GM13976 (cell line): ENCODE results near the gene PKIB.

Experiments
- DNase-seq: peaks from one replicate; pipeline ENCODE4 v3.0.0; 2012; ENCODE audit warnings: low spot score
- CTCF ChIP-seq: IDR thresholded peaks from 2 replicates; pipeline ENCODE4 v1.5.1; 2012; ENCODE audit warnings: borderline replicate concordance, mild to moderate bottlenecking; ENCODE audit not compliant: insufficient read depth; ENCODE audit errors: extremely low read depth, missing control alignments, control extremely low read depth
- in situ Hi-C: fragments of 300-500 bp; cut with MboI; formaldehyde crosslinking; loops from one replicate; pipeline ENCODE4 v1.12.0; 2022; ENCODE audit warnings: low sequenced_read_pairs, mixed read lengths, inconsistent platforms; ENCODE audit not compliant: unreplicated experiment

The PKIB gene

GRCh38 chr6:122619309-122619708, 9.1 kb downstream of the PKIB start:
- in situ Hi-C loops = no loop called here
- DNase-seq = no peak
- no peak for TF ChIP-seq CTCF

GRCh38 chr6:122620428-122620827, 10.2 kb downstream of the PKIB start:
- in situ Hi-C loops = no loop called here
- no peak for DNase-seq
- no peak for TF ChIP-seq CTCF

- in situ Hi-C loops = no loop called here
- TF ChIP-seq CTCF = no peak
- no peak for DNase-seq
Observed at GRCh38 chr6:122620902-122621301, 10.7 kb downstream of the PKIB start.

- TF ChIP-seq CTCF = no peak
- no peak for DNase-seq
- in situ Hi-C loops = no loop called here
Observed at GRCh38 chr6:122621638-122622037, 11.4 kb downstream of the PKIB start.

GRCh38 chr6:122622479-122622878, 12.3 kb downstream of the PKIB start:
- no peak for DNase-seq
- TF ChIP-seq CTCF = no peak
- in situ Hi-C loops = no loop called here

GRCh38 chr6:122623279-122623678, 13.1 kb downstream of the PKIB start:
- in situ Hi-C loops = no loop called here
- no peak for DNase-seq
- no peak for TF ChIP-seq CTCF

GRCh38 chr6:122624853-122625252, 14.6 kb downstream of the PKIB start:
- in situ Hi-C loops = no loop called here
- DNase-seq = no peak
- TF ChIP-seq CTCF = no peak
